ENCODE results near the gene GARNL3. TPM values are rescaled to one million over a fixed set of nuclear protein-coding genes. Genes with fewer than 3 reads are reported as not detected.

The GARNL3 gene
- total RNA-seq, 1 donor from 2014 or later = 162 TPM

- H3K27me3 ChIP-seq = no peaks in the 10 kb centered on the region
- no peak overlapping the region for H3K4me3 ChIP-seq
- DNase-seq (ENCODE audit: low spot score in 2 of 2) = no peak
- H3K36me3 ChIP-seq = no peaks in the 10 kb centered on the region
- H3K9me3 ChIP-seq = no peaks in the 10 kb centered on the region
- peaks cover 0 to 36% of the 10 kb centered on the region in 2 donors for H3K4me1 ChIP-seq
- peak overlapping the region in 1 of 2 donors; percentile 35 for H3K27ac ChIP-seq
- TF ChIP-seq CTCF (IDR thresholded peaks at IDR 0.05) = no peak
- intact Hi-C loops (cut with DNase I) = no loop called here
Observed at GRCh38 chr9:127237801-127238200, 26.8 kb upstream of the GARNL3 start.

GRCh38 chr9:127241354-127241753 is 23.2 kb upstream of the GARNL3 start:
- Histone ChIP-seq H3K27ac (no peak overlapping the region), H3K36me3 (peaks cover 0 to 2% of the 10 kb centered on the region in 2 donors), H3K4me1 (peaks cover 0 to 16% of the 10 kb centered on the region in 2 donors), H3K4me3 (no peak overlapping the region), H3K27me3 (no peaks in the 10 kb centered on the region), H3K9me3 (no peaks in the 10 kb centered on the region)
- TF ChIP-seq CTCF (IDR thresholded peaks at IDR 0.05) = no peak
- intact Hi-C loops (cut with DNase I) = no loop called here
- no peak for DNase-seq (ENCODE audit: low spot score in 2 of 2)

GRCh38 chr9:127244609-127245601 is 19.7 kb upstream of the GARNL3 start:
- TF ChIP-seq CTCF (IDR thresholded peaks at IDR 0.05) = no peak
- Histone ChIP-seq H3K4me1 (peaks cover 0 to 8% of the 10 kb centered on the region in 2 donors), H3K4me3 (peak overlapping the region; percentile 58 to 63), H3K36me3 (peaks cover 0 to 2% of the 10 kb centered on the region in 2 donors), H3K27ac (peak overlapping the region; percentile 64 to 69), H3K27me3 (no peaks in the 10 kb centered on the region), H3K9me3 (no peaks in the 10 kb centered on the region)
- intact Hi-C loops (cut with DNase I) = no loop called here
- DNase-seq (ENCODE audit: low spot score in 2 of 2) = peak; percentile 90 to 99

- H3K4me3 ChIP-seq = peak overlapping the region; percentile 58 to 63
- H3K9me3 ChIP-seq = no peaks in the 10 kb centered on the region
- no peak for DNase-seq (ENCODE audit: low spot score in 2 of 2)
- H3K36me3 ChIP-seq = peaks cover 0 to 2% of the 10 kb centered on the region in 2 donors
- no peaks in the 10 kb centered on the region for H3K27me3 ChIP-seq
- intact Hi-C loops (cut with DNase I) = no loop called here
- no peak overlapping the region for H3K27ac ChIP-seq
- H3K4me1 ChIP-seq = peaks cover 0 to 13% of the 10 kb centered on the region in 2 donors
- no peak for TF ChIP-seq CTCF (IDR thresholded peaks at IDR 0.05)
Observed at GRCh38 chr9:127245637-127246164, 18.9 kb upstream of the GARNL3 start.

- no peak overlapping the region for H3K27ac ChIP-seq
- intact Hi-C loops (cut with DNase I) = no loop called here
- peaks cover 0 to 21% of the 10 kb centered on the region in 2 donors for H3K4me1 ChIP-seq
- H3K27me3 ChIP-seq = no peaks in the 10 kb centered on the region
- DNase-seq (ENCODE audit: low spot score in 2 of 2) = no peak
- peaks cover 0 to 1% of the 10 kb centered on the region in 2 donors for H3K36me3 ChIP-seq
- TF ChIP-seq CTCF (IDR thresholded peaks at IDR 0.05) = no peak
- no peaks in the 10 kb centered on the region for H3K9me3 ChIP-seq
- H3K4me3 ChIP-seq = no peak overlapping the region
Observed at GRCh38 chr9:127248241-127248640, 16.3 kb upstream of the GARNL3 start.
